ENCODE results near the gene EFCAB14.

DNA sequence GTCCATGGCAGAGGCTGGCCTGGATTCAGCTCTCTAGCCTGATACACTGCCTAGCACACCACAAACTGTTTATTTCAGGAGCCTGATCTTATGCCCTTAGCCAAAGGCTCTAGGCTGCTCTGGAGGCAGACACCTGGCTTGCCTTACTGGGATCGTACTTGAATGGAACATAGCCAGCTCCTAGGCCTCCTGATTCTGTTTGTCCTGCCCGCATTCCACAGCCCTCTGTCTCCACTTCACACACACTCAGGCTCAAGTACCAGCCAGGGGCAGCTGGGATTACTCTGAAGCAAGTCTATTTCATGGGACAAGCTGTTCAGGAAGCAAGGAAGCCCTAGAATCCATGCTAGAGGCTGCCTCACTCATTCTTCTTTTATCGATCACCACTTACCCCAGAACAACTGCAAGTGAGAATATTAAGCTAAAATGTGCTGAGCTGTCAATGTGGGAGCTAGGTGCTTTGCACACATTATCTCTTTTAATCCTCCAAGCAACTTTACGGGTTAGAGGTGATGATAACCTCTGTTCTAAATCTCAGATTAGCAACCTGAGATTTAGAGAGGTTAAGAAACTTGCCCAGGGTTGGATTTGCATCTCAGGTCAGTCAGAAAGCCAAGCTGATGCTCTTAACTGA lies 48.9 kb upstream of the EFCAB14 start:
- no peak for TF ChIP-seq POLR2A (IDR thresholded peaks at IDR 0.05)
- TF ChIP-seq, protein P1, sequence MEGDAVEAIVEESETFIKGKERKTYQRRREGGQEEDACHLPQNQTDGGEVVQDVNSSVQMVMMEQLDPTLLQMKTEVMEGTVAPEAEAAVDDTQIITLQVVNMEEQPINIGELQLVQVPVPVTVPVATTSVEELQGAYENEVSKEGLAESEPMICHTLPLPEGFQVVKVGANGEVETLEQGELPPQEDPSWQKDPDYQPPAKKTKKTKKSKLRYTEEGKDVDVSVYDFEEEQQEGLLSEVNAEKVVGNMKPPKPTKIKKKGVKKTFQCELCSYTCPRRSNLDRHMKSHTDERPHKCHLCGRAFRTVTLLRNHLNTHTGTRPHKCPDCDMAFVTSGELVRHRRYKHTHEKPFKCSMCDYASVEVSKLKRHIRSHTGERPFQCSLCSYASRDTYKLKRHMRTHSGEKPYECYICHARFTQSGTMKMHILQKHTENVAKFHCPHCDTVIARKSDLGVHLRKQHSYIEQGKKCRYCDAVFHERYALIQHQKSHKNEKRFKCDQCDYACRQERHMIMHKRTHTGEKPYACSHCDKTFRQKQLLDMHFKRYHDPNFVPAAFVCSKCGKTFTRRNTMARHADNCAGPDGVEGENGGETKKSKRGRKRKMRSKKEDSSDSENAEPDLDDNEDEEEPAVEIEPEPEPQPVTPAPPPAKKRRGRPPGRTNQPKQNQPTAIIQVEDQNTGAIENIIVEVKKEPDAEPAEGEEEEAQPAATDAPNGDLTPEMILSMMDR (IDR thresholded peaks at IDR 0.05), result no peak
- no peak for TF ChIP-seq POLR2AphosphoS5 (IDR thresholded peaks at IDR 0.05)
